Mucosa of stomach (tissue), 1 donor: ENCODE measurements around the gene MYL9.
A peak's percentile ranks its signal among the peaks of the same experiment; 100 is the strongest.

Experiments
- H3K27me3 ChIP-seq: one replicate; pipeline ENCODE4 v1.7.0; 2013; ENCODE audit warnings: mild to moderate bottlenecking, low read length; ENCODE audit not compliant: control insufficient read depth, insufficient read depth
- H3K36me3 ChIP-seq: one replicate; pipeline ENCODE4 v1.7.0; 2013; ENCODE audit warnings: low read length; ENCODE audit not compliant: control insufficient read depth, insufficient read depth
- H3K4me1 ChIP-seq: one replicate; pipeline ENCODE4 v1.7.0; 2013; ENCODE audit warnings: mild to moderate bottlenecking, low read length; ENCODE audit not compliant: control insufficient read depth, insufficient read depth
- H3K4me3 ChIP-seq: one replicate; pipeline ENCODE4 v1.7.0; 2013; ENCODE audit warnings: low read length
- H3K9ac ChIP-seq: one replicate; pipeline ENCODE4 v1.7.0; 2013; ENCODE audit warnings: mild to moderate bottlenecking, low read length, moderate library complexity
- H3K9me3 ChIP-seq: one replicate; pipeline ENCODE4 v1.7.0; 2013; ENCODE audit warnings: mild to moderate bottlenecking, low read length, moderate library complexity; ENCODE audit not compliant: control insufficient read depth
- donor health status: Pancreatic carcinoma.

MYL9 gene

DNA sequence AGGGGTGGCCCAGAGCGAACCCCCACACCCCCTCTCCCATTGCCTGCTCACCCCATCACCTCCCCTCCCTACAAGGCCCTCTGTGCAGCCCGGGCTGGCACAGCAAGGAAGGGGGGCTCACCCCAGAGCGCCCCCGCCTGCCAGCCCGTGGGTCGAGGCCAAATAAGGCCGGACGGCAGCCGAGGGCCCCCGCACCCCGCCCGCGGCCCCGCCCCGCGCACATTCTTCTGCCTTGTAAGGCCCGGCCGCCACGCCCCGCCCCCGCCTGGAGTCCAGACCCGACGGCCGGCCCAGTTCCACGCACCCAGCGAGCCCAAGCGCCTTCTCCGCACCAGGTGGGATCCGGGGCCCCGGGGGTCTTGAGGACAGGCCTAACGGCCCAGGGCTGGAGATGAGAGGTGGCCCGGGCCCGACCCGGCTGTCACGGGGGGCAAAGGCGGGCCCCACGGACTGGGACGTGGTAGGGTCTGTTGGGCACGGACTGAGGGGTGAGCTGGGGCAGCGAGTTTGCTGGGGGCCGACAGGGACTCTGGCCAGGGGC, at the start of gene MYL9:
Gene MYL9, plus strand, starts transcription at position 293 of the 541 bp plus-strand sequence. CDS start 3,366 bp downstream, outside the sequence.
- Histone ChIP-seq H3K36me3 (no peaks in the 10 kb centered on the region), H3K9ac (peak within 1 kb of the TSS; percentile 61), H3K9me3 (no peaks in the 10 kb centered on the region), H3K4me3 (no peak within 1 kb of the TSS), H3K27me3 (peaks cover 3% of the 10 kb centered on the region), H3K4me1 (peaks cover 24% of the 10 kb centered on the region)

DNA sequence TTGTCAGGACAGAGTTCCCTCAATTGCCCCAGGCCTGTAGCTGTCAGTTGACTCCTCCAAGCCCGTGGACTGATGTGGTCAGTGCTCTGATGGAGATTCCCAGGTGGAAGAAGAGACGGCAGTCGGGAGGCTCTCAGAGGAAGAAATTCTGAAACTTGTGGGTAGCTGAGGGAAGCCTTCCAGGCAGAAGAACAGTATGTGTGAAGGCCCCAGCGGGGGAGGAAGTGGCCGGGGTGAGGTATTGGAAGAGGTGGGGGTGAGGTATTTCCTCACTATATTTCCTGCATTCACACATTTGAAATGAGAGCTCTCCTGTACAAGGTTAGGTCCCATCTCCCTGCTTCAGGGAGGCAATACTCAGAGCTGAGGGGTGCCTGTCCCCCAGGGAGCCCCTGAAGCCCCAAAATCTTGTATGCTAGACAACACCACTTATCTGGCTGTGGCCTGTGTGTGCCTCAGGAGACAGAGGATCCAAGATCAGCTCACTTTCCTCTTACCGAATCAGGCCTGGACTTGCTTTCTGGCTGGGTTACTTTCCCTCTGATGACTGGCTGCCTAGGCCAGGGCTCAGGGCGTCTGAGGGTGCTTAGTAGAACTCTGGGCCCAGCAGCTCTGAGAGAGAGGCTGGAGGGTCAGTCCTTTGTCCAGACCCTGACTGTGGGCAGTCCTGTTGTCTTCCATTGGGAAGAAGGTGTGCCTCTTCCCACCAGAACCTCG, 49.3 kb upstream of the MYL9 start:
- H3K4me3 ChIP-seq: no peak overlapping the region
- H3K27me3 ChIP-seq: no peaks in the 10 kb centered on the region
- H3K4me1 ChIP-seq: peaks cover 21% of the 10 kb centered on the region
- no peak overlapping the region for H3K9ac ChIP-seq
- no peaks in the 10 kb centered on the region for H3K9me3 ChIP-seq
- H3K36me3 ChIP-seq: peaks cover 12% of the 10 kb centered on the region

DNA sequence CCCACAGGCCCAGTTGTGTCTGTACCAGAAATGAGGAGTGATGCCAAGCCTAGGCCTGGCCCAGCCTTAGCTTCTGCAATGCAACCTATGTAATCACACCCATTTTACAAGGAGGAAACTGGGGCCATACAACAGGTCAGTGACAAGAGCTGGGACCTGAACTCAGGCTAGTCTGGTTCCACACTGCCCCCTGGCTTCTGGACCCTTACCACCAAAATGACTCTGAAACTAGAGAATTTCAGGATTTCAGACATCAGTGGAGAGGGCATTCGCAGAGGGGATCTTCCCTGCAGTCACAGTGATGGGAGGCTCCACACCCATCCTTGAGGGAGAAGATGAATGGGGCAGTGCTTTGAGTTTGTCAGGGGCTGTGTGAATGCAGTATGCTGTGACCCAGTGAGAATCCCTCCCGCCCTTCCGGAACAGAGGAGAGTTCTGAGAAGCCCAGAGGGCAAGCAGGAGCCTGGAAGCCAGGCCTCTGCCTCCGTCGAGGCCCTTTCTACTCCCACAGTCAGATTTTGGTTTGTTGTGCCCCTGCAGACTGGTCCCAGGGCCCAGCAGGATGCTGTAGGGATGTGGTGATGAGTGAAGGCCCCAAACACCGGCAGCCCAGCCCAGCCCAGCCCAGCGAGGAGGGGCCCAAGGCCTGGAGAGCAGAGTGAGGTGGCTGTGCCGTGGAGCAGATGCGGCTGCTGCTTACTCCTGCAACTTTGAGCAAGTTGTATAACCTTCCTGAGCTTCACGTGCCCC, 48.1 kb upstream of the MYL9 start:
- H3K27me3 ChIP-seq: no peaks in the 10 kb centered on the region
- no peak overlapping the region for H3K4me3 ChIP-seq
- peaks cover 12% of the 10 kb centered on the region for H3K36me3 ChIP-seq
- H3K9ac ChIP-seq: no peak overlapping the region
- no peaks in the 10 kb centered on the region for H3K9me3 ChIP-seq
- H3K4me1 ChIP-seq: peaks cover 33% of the 10 kb centered on the region

DNA sequence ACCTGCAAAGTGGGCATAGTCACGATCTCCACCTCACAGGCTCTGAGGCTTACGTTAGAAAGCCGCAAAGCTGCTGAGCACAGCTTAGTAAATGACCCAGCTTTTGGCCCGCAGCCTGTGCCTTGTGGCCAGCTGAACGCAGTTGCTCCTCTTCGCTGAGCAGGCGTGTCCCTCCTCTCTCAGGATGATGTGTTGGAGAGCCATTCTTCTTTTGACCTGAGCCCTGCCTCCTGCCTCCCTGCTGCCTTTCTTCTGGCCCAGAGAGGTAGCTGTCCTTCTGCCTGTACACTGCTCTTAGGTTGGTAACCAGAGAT, 47.6 kb upstream of the MYL9 start:
- Histone ChIP-seq H3K9ac (no peak overlapping the region), H3K4me3 (no peak overlapping the region), H3K4me1 (peaks cover 38% of the 10 kb centered on the region), H3K27me3 (no peaks in the 10 kb centered on the region), H3K36me3 (peaks cover 12% of the 10 kb centered on the region), H3K9me3 (no peaks in the 10 kb centered on the region)

DNA sequence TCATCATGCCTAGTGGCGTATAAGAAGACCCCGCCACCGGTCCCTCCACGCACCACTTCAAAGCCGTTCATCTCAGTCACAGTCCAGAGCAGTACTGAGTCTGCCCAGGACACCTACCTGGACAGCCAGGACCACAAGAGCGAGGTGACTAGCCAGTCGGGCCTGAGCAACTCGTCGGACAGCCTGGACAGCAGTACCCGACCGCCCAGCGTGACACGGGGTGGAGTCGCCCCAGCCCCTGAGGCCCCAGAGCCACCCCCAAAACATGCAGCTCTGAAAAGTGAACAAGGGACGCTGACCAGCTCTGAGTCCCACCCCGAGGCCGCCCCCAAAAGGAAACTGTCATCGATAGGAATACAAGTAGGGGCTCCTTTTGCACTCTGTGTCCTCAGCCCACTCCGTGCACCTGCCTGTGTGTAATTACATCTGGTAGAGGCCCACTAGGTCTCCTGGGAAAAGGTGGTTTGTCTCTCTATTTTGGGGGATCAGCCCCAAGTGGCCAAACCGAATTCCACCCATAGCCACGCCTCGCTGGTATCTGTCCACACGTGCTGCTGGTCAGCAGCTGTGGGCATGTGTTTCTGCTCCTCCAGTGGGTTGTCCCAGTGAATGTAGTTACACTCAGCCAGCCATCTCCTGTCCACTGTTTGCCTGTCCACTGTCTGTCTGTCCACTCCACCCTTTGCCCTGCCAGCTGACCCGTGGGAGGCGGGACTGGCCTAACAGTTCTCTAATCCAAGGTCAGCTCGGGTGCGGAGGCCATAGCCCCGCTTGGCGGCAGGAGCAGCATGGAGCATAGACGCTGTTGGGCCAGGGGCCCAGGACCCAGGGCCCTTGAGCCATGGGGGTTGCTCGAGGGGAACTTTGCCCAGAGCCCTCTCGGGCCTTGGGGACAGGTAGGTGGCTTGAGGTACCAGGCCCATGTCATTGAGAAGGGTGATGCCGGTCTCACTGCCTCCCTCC, 44.3 kb upstream of the MYL9 start:
- H3K36me3 ChIP-seq: peaks cover 25% of the 10 kb centered on the region
- H3K27me3 ChIP-seq: no peaks in the 10 kb centered on the region
- H3K9me3 ChIP-seq: no peaks in the 10 kb centered on the region
- peaks cover 31% of the 10 kb centered on the region for H3K4me1 ChIP-seq
- H3K4me3 ChIP-seq: no peak overlapping the region
- H3K9ac ChIP-seq: no peak overlapping the region

DNA sequence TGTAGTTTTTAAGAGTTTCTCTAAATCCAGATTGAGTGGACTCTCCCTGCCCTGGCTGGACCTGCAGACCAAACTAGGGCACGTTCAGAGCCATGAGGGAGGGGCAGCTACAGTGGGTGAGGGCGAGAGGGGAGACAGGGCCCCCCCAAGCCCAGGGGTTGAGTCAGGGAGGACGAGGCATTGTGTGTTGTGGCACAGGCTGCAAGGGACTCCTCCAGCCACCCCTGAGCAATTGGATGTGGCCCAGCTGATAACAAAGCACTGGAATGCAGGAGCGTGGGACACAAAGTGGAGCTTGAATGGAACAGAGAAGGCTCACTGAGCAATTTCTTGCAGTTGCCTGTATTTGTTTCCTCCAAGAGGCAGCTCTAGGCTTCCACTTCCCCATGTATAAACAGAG, 43.5 kb upstream of the MYL9 start:
- H3K36me3 ChIP-seq: peaks cover 25% of the 10 kb centered on the region
- H3K4me3 ChIP-seq: no peak overlapping the region
- no peaks in the 10 kb centered on the region for H3K9me3 ChIP-seq
- no peak overlapping the region for H3K9ac ChIP-seq
- peaks cover 25% of the 10 kb centered on the region for H3K4me1 ChIP-seq
- no peaks in the 10 kb centered on the region for H3K27me3 ChIP-seq

DNA sequence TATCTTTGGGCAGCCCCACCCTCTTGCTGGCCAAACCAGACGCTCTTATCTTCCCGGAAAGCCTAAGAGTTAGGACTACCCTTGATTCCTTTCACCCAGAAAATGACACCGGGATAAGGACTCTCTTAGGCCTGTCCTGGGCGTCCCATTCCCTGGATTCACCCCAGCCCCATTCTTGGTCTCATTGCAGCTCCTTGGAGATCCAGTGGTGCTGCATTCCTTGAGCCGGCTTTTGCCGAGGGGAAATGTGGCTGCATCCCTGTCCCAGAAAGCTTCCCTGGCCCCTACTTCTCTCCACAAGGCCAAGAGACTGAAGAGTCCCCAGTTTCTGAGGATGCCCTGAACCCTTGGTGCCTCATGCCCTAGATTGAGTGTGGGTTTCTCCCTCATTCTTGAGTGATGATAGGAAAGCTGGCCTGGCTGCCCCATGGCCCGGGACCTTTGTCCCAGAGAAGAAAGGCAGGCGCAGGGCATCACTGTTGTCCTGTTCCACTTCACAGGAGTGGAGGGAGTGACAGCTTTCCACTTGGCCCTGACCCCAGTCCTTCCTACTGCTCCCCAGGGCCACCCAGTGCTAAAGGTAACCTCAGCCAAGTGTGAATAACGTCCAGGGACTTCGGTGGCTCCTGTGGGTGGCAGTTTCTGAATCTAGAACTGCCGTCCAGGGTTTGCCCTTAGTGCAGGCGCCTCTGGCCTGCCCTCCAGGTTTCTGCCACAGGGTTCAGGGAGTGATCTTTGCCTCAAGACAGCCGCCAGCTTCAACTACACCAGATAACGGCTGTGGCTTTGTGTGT, 42.7 kb upstream of the MYL9 start:
- H3K9ac ChIP-seq: no peak overlapping the region
- H3K4me3 ChIP-seq: no peak overlapping the region
- peaks cover 25% of the 10 kb centered on the region for H3K36me3 ChIP-seq
- H3K4me1 ChIP-seq: peaks cover 25% of the 10 kb centered on the region
- no peaks in the 10 kb centered on the region for H3K9me3 ChIP-seq
- no peaks in the 10 kb centered on the region for H3K27me3 ChIP-seq

DNA sequence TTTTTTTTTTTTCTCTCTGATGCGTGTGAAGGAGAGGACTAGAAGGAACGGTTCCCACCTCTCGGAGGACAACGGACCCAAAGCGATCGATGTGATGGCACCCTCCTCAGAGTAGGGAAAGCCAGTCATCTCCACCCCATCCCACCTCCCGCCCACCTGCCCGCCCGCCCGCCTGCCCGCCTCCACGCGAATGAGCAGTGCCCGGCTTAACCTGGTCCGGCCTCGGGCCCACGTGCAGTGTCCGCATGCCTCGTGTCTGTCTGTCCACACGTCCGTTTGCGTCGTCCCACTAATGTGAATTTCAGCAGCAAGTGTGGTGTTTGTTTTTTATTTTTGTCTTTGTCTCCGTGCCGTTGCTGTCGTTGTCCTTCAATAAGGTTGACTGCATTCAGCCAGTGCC, 42.1 kb upstream of the MYL9 start:
- H3K4me1 ChIP-seq: peaks cover 25% of the 10 kb centered on the region
- no peaks in the 10 kb centered on the region for H3K9me3 ChIP-seq
- H3K36me3 ChIP-seq: peaks cover 25% of the 10 kb centered on the region
- H3K27me3 ChIP-seq: no peaks in the 10 kb centered on the region
- H3K4me3 ChIP-seq: no peak overlapping the region
- no peak overlapping the region for H3K9ac ChIP-seq

DNA sequence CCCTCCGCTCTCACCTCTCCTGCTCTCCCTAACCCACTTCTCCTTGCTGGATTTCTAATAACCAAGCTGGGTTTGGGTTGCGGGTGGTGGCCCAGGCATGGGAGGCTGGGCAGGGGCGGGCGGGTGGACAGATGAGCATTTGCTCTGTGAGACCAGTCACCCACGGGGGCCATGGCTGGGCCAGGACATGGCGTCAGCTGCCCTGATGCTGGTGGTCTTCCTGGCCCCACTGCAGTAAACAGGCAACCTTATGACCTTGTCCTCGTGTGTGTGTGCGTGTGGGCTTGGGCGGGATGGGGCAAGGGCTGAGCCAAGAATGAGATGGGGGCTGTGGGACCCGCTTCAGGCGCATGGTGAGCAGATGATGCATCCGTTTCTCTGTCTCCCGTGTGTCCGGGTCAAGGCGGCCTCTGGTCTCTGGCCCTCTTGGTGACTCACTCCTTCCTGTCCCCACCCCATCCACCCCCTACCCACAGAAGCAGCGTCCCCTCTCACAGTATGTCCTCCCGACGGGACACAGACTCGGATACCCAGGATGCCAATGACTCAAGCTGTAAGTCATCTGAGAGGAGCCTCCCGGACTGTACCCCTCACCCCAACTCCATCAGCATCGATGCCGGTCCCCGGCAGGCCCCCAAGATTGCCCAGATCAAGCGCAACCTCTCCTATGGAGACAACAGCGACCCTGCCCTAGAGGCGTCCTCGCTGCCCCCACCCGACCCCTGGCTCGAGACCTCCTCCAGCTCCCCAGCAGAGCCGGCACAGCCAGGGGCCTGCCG, 41.4 kb upstream of the MYL9 start:
- Histone ChIP-seq H3K4me3 (no peak overlapping the region), H3K27me3 (no peaks in the 10 kb centered on the region), H3K9me3 (no peaks in the 10 kb centered on the region), H3K4me1 (peaks cover 25% of the 10 kb centered on the region), H3K36me3 (peaks cover 25% of the 10 kb centered on the region), H3K9ac (no peak overlapping the region)

DNA sequence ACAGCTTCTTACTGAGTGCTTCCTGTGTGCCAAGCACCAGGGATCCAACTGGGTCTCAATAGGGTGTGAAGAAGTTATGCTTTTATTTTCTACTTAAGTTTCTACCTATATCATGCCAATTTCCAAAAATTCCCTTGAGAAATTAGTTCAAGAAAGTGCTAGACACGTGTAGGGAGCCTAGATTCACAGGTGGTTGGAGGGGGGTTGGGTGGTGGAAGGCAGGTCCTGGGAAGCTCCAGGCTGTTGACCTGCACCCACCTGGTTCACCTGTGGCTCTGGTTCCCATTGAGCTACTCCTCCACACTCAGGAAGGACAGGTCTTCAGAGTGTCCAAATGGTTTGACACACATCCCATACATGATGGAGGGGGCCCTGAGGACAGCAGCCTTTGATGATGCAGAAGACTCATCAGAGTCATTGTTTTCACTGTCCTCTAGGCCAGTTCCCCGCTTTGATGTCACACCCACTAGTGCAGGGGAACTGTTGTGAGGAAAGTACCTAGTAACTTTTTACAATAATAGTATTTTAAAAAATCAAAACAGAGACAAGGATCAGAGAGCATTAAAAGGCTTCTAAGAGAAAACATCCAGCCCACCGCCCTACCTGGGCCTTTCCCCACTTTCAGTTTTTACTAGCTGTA, 39.8 kb upstream of the MYL9 start:
- Histone ChIP-seq H3K4me3 (no peak overlapping the region), H3K27me3 (no peaks in the 10 kb centered on the region), H3K9ac (no peak overlapping the region), H3K9me3 (no peaks in the 10 kb centered on the region), H3K36me3 (peaks cover 18% of the 10 kb centered on the region), H3K4me1 (peaks cover 25% of the 10 kb centered on the region)
